GM18907 (cell line): Measurements from ENCODE around the gene CSNK2A2.

Experiments used
- ATAC-seq: cut with Tn5 transposase; IDR thresholded peaks from one replicate; pipeline ENCODE4 v1.9.1; 2021; ENCODE audit warnings: mild to moderate bottlenecking, moderate library complexity; ENCODE audit not compliant: unreplicated experiment

Gene CSNK2A2

GRCh38 chr16:58200004-58200797, 2.3 kb upstream of the CSNK2A2 start:
- ATAC-seq: no peak

DNA sequence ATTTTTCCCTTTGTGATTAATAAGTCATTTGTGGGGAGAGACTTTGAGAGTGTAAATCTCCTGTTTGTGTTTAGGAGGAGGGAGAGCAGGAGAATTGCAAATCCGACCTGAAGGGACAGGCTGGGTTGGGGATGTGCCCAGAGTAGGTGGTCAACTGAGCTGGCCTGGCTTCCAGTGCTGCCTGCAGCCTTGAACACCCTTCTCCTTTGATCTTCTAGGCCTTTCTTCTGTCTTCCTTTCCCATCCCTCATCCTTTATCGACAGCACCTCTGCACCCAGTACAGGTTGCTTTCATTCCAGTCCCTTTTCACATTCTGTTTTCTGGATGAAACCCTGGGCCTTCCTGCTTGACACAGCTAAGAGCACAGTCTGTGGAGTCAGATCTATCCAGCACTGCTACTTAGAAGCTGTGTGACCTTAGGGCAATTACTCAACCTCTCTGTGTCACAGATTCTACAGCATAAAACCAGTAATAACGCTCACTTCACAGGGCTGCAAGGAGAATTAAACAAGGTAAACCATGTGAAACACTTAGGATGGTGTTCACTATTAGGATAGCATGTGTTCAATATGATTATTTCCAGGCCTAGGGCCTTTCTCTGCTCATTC, 1.0 kb upstream of the CSNK2A2 start:
- no peak for ATAC-seq

- ATAC-seq: peak; percentile 33
Measured at GRCh38 chr16:58197314-58198012, 443 bp downstream of the CSNK2A2 start.

DNA sequence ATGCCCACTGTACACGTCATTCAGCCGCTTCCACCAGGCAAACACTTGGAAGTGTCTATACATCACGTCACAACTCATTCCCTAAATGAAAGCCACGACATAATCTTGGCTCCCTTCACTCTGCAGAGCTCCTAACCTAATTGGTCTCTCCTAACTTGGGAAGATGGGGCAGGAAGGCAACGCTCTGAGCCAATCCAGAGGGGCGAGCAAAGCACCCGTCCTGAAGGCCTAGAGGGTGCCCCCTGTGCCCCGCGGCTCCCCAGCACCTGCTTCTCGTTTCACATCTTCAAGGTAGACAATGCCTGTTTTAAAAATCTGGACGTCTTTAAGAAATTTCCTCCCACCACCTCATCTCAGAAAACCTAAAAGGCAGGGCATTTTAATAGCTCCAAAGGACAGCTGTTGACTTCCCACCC, 1.0 kb downstream of the CSNK2A2 start:
- no peak for ATAC-seq

GRCh38 chr16:58195771-58196170, 2.1 kb downstream of the CSNK2A2 start:
- ATAC-seq: no peak

DNA sequence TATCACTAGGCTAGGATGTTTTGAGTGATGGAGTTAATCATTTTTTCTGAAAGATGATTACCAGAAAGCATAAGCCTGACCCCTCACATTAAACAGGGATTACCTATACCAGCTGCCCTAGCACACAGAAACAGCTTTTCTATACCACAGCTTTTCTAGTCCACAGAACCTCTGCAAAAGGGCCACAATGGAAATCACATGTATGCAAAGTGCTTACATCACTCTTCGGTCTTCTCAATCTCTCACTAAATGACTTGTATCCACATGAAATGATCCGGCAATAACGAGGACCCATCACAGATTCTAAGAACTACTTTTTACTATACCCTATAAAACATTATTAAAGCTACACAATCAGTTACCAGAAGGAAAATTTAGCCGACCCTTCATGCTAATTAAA, 2.6 kb downstream of the CSNK2A2 start:
- ATAC-seq: no peak

DNA sequence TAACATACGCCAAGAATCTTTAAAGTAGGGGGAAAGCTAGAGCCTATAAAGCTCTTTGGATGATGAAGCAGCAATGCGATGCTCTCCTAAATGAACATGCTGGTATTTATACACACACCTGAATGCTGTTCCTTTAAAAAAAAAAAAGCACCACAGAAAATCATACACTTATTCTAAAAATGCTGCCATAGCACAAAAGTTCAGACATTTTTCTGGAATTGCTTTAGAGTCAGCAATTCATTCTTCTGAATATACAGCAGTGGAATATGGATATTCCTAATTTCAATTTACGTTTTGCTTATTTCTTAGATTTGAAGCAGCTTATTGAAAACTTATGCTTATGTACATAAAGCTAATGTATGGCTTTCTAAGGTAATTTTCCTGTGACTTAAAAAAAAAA, 3.1 kb downstream of the CSNK2A2 start:
- no peak for ATAC-seq

DNA sequence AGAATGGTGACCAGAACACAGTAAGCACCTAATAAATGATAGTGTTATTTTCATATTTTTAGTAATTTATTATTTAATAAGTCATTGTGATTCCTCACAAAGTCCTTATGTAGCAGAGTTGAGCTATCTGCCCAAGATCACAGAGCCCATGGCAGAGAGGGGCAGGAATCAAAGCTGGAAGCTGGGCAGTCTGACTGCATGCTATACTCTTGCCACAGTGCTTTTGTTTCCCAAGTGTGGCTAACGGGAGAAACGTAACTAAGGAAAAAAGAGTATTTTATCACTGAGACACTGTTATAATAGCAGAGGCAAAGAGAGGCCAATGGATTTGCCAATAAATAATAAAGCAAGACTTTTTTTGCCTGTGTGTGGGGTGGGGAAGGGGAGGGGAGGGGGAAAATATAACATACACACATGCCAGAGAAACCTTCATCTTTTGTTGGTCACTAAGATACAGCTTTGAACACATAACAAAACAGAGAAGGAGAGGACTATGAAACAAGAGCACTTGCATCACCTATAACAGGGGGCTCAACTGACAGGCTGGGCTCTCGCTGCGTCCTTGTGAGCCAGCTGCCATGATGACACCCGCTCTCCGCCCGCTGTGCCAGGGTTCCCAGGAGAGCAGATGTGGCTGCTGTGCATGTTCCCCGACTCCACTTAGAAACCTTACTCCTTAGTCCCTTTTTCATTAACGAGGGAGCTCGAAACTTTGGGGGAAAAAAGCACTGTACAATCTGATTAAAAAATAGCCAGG, 10.1 kb downstream of the CSNK2A2 start:
- no peak for ATAC-seq

DNA sequence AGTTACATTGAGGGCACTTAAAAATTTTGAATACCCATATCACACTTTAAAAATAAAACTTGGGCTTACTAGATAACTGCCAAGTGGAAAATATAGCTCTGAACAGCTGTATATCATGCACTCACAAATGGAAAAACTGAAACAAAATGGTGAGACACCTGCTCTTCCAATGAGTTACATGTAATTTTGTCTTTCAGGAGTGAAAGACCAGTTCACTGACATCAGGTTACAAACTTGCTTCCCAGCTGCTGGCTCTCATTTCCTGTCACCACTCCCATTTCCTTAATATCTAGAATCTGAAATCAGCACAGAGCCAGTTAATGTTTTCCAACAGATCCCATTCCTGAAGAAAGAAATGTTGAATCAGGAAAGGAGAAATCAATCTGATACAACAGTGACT, 10.8 kb downstream of the CSNK2A2 start:
- ATAC-seq: no peak

- no peak for ATAC-seq
Measured at GRCh38 chr16:58186176-58186944, 11.5 kb downstream of the CSNK2A2 start.

GRCh38 chr16:58177353-58177710, 20.6 kb downstream of the CSNK2A2 start:
- ATAC-seq: no peak

GRCh38 chr16:58176608-58177352, 21.1 kb downstream of the CSNK2A2 start:
- no peak for ATAC-seq

GRCh38 chr16:58170223-58170622, 27.7 kb downstream of the CSNK2A2 start:
- ATAC-seq: no peak

DNA sequence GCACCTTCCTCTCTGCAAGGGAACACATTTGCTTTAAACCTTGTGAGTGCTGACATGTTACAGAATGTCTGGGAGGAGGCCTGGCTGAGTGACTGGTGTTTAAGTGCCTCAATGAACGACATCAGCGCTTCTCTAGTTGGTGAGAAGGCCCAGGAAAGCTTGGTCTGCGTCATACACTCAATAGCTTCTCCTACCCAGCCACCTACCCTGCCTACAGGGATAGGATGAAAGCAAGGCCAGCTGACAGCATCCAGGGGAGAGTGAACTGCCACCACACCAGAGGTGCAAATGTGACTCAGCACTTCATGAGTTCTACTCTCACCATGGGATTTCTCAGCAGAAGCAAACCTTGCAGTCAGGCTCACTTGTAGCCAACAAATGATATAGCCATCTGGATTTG, 37.1 kb downstream of the CSNK2A2 start:
- ATAC-seq: no peak

DNA sequence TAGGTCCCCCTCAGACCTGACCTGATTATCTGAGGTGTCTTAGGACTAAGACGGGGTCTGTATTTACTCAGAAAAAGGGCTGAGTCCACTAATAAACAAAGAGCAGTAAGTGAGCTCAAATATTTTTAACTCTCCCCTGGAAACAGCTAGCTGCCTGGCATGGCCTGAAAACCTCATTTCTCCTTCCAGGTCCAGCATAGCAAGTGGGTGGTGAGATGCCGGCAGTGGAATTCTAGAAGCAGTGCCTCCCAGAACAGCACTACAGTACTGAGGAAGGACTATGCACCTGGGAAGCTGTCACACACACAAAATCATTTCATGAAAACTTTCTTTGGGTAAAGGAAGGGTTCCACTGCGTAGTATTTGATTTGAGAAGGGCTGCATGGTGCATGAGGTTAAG, 39.2 kb downstream of the CSNK2A2 start:
- ATAC-seq: no peak

DNA sequence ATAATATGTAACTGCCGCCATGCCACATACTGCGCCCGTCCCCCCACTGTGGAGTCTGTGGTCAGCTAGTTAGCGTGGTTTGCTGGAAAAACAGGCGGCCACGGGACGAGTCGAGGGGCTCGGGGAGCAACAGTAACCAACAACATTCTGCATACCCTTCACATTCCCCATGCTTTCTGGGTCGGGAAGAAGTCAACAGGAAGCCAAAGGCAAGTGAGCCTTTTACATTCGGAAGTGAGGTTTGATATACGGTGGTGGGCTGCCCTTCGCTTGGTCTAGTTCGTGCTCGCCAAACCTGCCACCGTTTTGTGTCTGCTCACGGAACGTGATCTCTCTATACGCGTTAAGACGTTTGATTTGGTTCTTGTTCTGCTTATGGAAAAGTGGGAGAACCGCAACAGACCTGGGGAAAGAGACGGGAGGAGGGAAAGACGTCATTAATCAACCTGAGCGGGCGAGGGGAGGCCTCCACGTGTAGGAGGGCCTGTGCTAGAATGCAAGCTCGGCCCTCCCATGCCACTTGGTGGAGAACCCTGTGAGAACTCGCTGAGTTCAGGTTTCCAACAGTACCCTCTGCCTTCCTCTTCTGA, 39.9 kb downstream of the CSNK2A2 start:
- ATAC-seq: no peak

- ATAC-seq: no peak
Measured at GRCh38 chr16:58157239-58157638, 40.7 kb downstream of the CSNK2A2 start.

DNA sequence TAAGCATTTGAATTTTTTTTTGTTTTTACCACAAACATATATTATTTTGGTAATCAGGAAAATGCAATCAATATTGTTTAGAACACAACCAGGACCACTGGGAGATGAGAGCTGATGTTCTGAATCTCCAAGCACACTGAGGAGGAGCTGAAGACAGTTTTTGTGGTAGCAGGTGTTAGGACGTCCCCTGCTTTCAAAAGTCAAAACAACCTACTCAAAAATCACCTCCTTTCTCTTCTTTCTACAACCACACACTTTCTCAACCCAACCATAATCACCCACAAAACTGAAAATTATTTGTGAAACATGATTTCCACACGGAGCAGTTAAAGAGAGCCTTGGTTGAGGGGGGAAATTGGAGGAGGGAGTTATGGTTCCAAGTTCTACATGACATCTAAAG, 42.1 kb downstream of the CSNK2A2 start:
- ATAC-seq: no peak

DNA sequence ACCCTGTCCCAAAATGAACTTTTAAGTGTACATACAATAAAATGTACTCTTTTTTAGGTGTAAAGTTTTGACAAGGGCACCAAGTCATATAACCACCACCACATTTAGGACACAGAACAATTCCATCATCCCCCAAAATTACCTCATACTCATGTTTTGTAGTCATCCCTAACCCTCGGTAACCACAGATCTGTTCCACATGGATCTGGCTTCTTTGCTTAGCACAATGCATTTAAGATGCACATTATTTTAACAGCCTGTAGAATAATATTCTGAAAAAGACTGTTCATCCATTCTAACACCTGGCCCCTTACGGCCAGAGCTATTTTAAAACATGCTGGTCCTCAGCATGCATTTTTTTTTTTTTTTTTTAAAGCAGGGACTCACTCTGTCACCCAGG, 43.6 kb downstream of the CSNK2A2 start:
- ATAC-seq: no peak
